Measurements from ENCODE around the gene BPNT1. TPM values are rescaled to one million over a fixed set of nuclear protein-coding genes. Genes with fewer than 3 reads are reported as not detected.

Gene BPNT1
- total and polyA plus RNA-seq, 2 of the 13 experiments (the other 11 are each of a cell fraction or from before 2014, with no cell fraction given), result 35.2 to 43.9 TPM

DNA sequence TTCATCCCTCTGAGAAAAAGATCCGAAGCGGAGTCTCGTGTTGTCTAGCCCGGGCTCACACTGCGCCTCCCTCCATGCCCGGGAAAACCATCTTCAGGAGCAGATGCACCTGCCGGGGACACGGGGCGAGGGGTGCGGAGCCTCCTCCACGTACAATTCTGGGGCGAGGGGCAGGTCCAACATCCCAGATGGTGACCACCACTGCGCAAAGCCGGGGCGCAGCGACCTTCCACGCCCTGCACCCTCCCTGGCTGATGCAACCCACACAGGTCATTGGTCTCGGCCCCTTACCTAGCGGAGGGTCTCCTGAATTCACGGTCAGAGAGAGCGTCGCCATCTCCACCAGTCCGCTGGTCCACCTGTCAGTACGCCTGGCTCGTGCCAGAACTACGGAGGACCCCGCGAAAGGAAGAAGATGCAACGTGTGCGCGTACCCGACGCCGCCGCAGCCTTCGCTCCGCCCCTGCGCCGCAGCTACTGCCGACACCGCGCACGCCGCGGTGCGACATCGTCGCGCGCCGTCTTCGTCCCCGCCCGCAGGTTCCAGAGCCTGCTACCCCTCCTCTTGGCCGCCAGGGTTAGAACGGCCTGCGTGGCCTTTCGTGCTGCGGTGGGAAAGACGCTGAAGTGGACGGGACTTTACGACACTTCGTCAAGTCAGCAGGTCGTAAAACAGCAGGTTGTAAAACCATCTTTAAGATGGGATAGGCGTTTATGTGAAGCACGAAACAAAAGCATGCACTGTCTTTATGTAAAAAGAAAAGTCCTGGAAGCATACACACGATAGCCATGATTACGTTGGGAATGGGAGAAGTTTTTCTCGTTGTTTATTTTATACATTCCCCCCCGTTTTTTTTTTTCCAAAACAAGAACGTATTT lies 43.3 kb downstream of the BPNT1 start, which contains the start of gene EPRS1 (continued):
- TF ChIP-seq, protein P1, sequence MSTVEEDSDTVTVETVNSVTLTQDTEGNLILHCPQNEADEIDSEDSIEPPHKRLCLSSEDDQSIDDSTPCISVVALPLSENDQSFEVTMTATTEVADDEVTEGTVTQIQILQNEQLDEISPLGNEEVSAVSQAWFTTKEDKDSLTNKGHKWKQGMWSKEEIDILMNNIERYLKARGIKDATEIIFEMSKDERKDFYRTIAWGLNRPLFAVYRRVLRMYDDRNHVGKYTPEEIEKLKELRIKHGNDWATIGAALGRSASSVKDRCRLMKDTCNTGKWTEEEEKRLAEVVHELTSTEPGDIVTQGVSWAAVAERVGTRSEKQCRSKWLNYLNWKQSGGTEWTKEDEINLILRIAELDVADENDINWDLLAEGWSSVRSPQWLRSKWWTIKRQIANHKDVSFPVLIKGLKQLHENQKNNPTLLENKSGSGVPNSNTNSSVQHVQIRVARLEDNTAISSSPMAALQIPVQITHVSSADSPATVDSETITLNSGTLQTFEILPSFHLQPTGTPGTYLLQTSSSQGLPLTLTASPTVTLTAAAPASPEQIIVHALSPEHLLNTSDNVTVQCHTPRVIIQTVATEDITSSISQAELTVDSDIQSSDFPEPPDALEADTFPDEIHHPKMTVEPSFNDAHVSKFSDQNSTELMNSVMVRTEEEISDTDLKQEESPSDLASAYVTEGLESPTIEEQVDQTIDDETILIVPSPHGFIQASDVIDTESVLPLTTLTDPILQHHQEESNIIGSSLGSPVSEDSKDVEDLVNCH (CRISPR knock-in tag; IDR thresholded peaks at IDR 0.05), result no peak
- TF ChIP-seq IRX3 (CRISPR knock-in tag; IDR thresholded peaks at IDR 0.05; ENCODE audit: borderline replicate concordance, low read depth) (0 out of 2 replicates have a peak, but pooled peaks have one; percentile 61), RBM39 (IDR thresholded peaks at IDR 0.05; ENCODE audit: low read depth, low read length, poor library complexity, severe bottlenecking) (peak; percentile 51), ZNF788 (CRISPR knock-in tag; IDR thresholded peaks at IDR 0.05; ENCODE audit: borderline replicate concordance) (peak; percentile 97), ZMAT3 (CRISPR knock-in tag; conservative IDR thresholded peaks at IDR 0.05) (no peak), ZNF207 (IDR thresholded peaks at IDR 0.05; ENCODE audit: borderline replicate concordance) (no peak), ISX (CRISPR knock-in tag; conservative IDR thresholded peaks at IDR 0.05) (no peak), DNMT3B (CRISPR knock-in tag; conservative IDR thresholded peaks at IDR 0.05) (no peak; the same call in 1 of the 2 replicates), ZNF441 (CRISPR knock-in tag; IDR thresholded peaks at IDR 0.05; ENCODE audit: borderline replicate concordance) (no peak; the same call in 1 of the 2 replicates), ZNF569 (CRISPR knock-in tag; IDR thresholded peaks at IDR 0.05; ENCODE audit: borderline replicate concordance) (no peak), ZC3H4 (CRISPR knock-in tag; IDR thresholded peaks at IDR 0.05; ENCODE audit: borderline replicate concordance) (no peak), ZNF546 (CRISPR knock-in tag; conservative IDR thresholded peaks at IDR 0.05) (no peak), CREB1 (IDR thresholded peaks at IDR 0.05) (peak; percentile 91), CREB1 (CRISPR knock-in tag; IDR thresholded peaks at IDR 0.05) (peak; percentile 85), PHB2 (IDR thresholded peaks at IDR 0.05; ENCODE audit: partially characterized antibody) (no peak), SSRP1 (CRISPR knock-in tag; IDR thresholded peaks at IDR 0.05) (no peak; the same call in 1 of the 2 replicates), CBX1 (IDR thresholded peaks at IDR 0.05; ENCODE audit: low read depth) (peak; percentile 63), SP140L (CRISPR knock-in tag; IDR thresholded peaks at IDR 0.05; ENCODE audit: borderline replicate concordance) (no peak), NFIB (CRISPR knock-in tag; IDR thresholded peaks at IDR 0.05; ENCODE audit: borderline replicate concordance) (no peak), ZSCAN12 (CRISPR knock-in tag; IDR thresholded peaks at IDR 0.05) (no peak), ZNF660 (CRISPR knock-in tag; IDR thresholded peaks at IDR 0.05; ENCODE audit: borderline replicate concordance, low read depth) (no peak)
- TF ChIP-seq, protein P2, sequence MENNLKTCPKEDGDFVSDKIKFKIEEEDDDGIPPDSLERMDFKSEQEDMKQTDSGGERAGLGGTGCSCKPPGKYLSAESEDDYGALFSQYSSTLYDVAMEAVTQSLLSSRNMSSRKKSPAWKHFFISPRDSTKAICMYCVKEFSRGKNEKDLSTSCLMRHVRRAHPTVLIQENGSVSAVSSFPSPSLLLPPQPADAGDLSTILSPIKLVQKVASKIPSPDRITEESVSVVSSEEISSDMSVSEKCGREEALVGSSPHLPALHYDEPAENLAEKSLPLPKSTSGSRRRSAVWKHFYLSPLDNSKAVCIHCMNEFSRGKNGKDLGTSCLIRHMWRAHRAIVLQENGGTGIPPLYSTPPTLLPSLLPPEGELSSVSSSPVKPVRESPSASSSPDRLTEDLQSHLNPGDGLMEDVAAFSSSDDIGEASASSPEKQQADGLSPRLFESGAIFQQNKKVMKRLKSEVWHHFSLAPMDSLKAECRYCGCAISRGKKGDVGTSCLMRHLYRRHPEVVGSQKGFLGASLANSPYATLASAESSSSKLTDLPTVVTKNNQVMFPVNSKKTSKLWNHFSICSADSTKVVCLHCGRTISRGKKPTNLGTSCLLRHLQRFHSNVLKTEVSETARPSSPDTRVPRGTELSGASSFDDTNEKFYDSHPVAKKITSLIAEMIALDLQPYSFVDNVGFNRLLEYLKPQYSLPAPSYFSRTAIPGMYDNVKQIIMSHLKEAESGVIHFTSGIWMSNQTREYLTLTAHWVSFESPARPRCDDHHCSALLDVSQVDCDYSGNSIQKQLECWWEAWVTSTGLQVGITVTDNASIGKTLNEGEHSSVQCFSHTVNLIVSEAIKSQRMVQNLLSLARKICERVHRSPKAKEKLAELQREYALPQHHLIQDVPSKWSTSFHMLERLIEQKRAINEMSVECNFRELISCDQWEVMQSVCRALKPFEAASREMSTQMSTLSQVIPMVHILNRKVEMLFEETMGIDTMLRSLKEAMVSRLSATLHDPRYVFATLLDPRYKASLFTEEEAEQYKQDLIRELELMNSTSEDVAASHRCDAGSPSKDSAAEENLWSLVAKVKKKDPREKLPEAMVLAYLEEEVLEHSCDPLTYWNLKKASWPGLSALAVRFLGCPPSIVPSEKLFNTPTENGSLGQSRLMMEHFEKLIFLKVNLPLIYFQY (CRISPR knock-in tag; IDR thresholded peaks at IDR 0.05; ENCODE audit: borderline replicate concordance), result 0 out of 2 replicates have a peak, but pooled peaks have one; percentile 48
- TF ChIP-seq, protein P3, sequence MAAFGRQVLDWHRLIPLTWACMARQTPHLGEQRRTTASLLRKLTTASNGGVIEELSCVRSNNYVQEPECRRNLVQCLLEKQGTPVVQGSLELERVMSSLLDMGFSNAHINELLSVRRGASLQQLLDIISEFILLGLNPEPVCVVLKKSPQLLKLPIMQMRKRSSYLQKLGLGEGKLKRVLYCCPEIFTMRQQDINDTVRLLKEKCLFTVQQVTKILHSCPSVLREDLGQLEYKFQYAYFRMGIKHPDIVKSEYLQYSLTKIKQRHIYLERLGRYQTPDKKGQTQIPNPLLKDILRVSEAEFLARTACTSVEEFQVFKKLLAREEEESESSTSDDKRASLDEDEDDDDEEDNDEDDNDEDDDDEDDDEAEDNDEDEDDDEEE (CRISPR knock-in tag; IDR thresholded peaks at IDR 0.05), result no peak; the same call in none of the 2 replicates

Data from HepG2 (cell line).